IMR-90 (cell line): ENCODE data around the gene ASAP2. TPM values are rescaled to one million over a fixed set of nuclear protein-coding genes. Genes with fewer than 3 reads are reported as not detected.

Experiments
- ATAC-seq: fragments of 200-7000 bp; cut with Tn5 transposase; 2 replicates; pipeline ENCODE4 v1.9.1; 2020; ENCODE audit warnings: low read depth, mild to moderate bottlenecking, moderate library complexity
- BruUV-seq: library from RNA; stranded (reverse); fragments of 400-500 nt; replicated peaks from 2 replicates; lab custom pipeline; 2021; lab: Mats Ljungman, UMichigan
- CTCF ChIA-PET: fragments of 300-600 bp; formaldehyde crosslinking; extraction: SDS; loops from one replicate; lab custom pipeline; 2021; ENCODE audit warnings: antibody characterized with exemption; lab: Yijun Ruan, JAX
- POLR2A ChIA-PET: fragments of 300-600 bp; sonication (Branson Sonifier 250); formaldehyde crosslinking; loops from one replicate; lab custom pipeline; 2022; ENCODE audit warnings: antibody characterized with exemption; ENCODE audit not compliant: unreplicated experiment; lab: Charles Lee
- DNase-seq: peaks from one replicate; pipeline ENCODE4 v3.0.0; 2013
- H2AFZ ChIP-seq: replicated peaks from 2 replicates; pipeline ENCODE3; 2013; ENCODE audit warnings: low read length, mild to moderate bottlenecking; ENCODE audit not compliant: poor library complexity
- H2AK5ac ChIP-seq: 2 replicates; pipeline ENCODE4 v1.6.1; 2013; ENCODE audit warnings: low read depth, low read length, inconsistent platforms
- H2AK9ac ChIP-seq: replicated peaks from 2 replicates; pipeline ENCODE3; 2013; ENCODE audit warnings: mild to moderate bottlenecking, low read depth, low read length, moderate library complexity; ENCODE audit not compliant: poor library complexity
- H2BK120ac ChIP-seq: 2 replicates; pipeline ENCODE4 v1.6.1; 2013; ENCODE audit warnings: low read depth, low read length, inconsistent platforms
- H2BK15ac ChIP-seq: 3 replicates; pipeline ENCODE4 v1.6.1; 2013; ENCODE audit warnings: low read depth, low read length, inconsistent platforms
- H2BK20ac ChIP-seq: 2 replicates; pipeline ENCODE4 v1.6.1; 2013; ENCODE audit warnings: low read depth, mild to moderate bottlenecking, inconsistent platforms, low read length, moderate library complexity
- H2BK5ac ChIP-seq: 2 replicates; pipeline ENCODE4 v1.6.1; 2013; ENCODE audit warnings: mild to moderate bottlenecking, low read depth, low read length, inconsistent platforms; ENCODE audit not compliant: poor library complexity, severe bottlenecking
- H3K14ac ChIP-seq: replicated peaks from 2 replicates; pipeline ENCODE4 v1.6.1; 2013; ENCODE audit warnings: low read depth, low read length, inconsistent platforms
- H3K18ac ChIP-seq: 2 replicates; pipeline ENCODE4 v1.6.1; 2013; ENCODE audit warnings: low read depth, low read length, control low read depth
- H3K23ac ChIP-seq: 2 replicates; pipeline ENCODE4 v1.6.1; 2013; ENCODE audit warnings: low read depth, low read length, inconsistent platforms
- H3K27ac ChIP-seq: 2 replicates; pipeline ENCODE4 v1.5.1; 2013; ENCODE audit warnings: mild to moderate bottlenecking, control low read depth, low read length; ENCODE audit not compliant: insufficient read depth
- H3K27me3 ChIP-seq: 2 replicates; pipeline ENCODE4 v1.6.1; 2013; ENCODE audit warnings: low read length; ENCODE audit not compliant: control insufficient read depth, insufficient read depth
- H3K36me3 ChIP-seq: 2 replicates; pipeline ENCODE4 v1.6.1; 2013; ENCODE audit warnings: low read length, mixed read lengths; ENCODE audit not compliant: control insufficient read depth, insufficient read depth
- H3K4ac ChIP-seq: 2 replicates; pipeline ENCODE4 v1.6.1; 2013; ENCODE audit warnings: low read depth, low read length, inconsistent platforms
- H3K4me1 ChIP-seq: 2 replicates; pipeline ENCODE4 v1.6.1; 2013; ENCODE audit warnings: low read length, mixed read lengths; ENCODE audit not compliant: control insufficient read depth, insufficient read depth
- H3K4me2 ChIP-seq: 2 replicates; pipeline ENCODE4 v1.6.1; 2013; ENCODE audit warnings: low read depth, mild to moderate bottlenecking, control low read depth, low read length, moderate library complexity
- H3K4me3 ChIP-seq: 2 replicates; pipeline ENCODE4 v1.5.1; 2013; ENCODE audit warnings: low read depth, mild to moderate bottlenecking, control low read depth, low read length, moderate library complexity; ENCODE audit not compliant: insufficient read depth
- H3K56ac ChIP-seq: 2 replicates; pipeline ENCODE4 v1.6.1; 2013; ENCODE audit warnings: low read length, inconsistent platforms; ENCODE audit not compliant: insufficient read depth; ENCODE audit errors: extremely low read depth
- H3K79me1 ChIP-seq, 2 experiments: 2 replicates each; pipeline ENCODE4 v1.6.1; 2013; ENCODE audit warnings: low read length in 2 of 2, inconsistent platforms in 1 of 2, low read depth in 1 of 2
- H3K9ac ChIP-seq: 2 replicates; pipeline ENCODE4 v1.6.1; 2013; ENCODE audit warnings: low read depth, low read length, control low read depth
- H3K9me1 ChIP-seq: 2 replicates; pipeline ENCODE4 v1.6.1; 2013; ENCODE audit warnings: low read length, inconsistent platforms; ENCODE audit not compliant: insufficient read depth
- H3K9me3 ChIP-seq: 2 replicates; pipeline ENCODE4 v1.6.1; 2013; ENCODE audit warnings: low read length; ENCODE audit not compliant: control insufficient read depth, insufficient read depth
- H4K20me1 ChIP-seq: 2 replicates; pipeline ENCODE4 v1.6.1; 2013; ENCODE audit warnings: low read length, inconsistent platforms; ENCODE audit not compliant: insufficient read depth
- H4K5ac ChIP-seq: 2 replicates; pipeline ENCODE4 v1.6.1; 2013; ENCODE audit warnings: mild to moderate bottlenecking, low read depth, low read length, control low read depth
- H4K8ac ChIP-seq, 2 experiments: 2 replicates each; pipeline ENCODE4 v1.6.1; 2013; ENCODE audit warnings: low read depth in 2 of 2, low read length in 2 of 2, control low read depth in 1 of 2, inconsistent platforms in 1 of 2
- H4K91ac ChIP-seq: 2 replicates; pipeline ENCODE4 v1.6.1; 2013; ENCODE audit warnings: low read depth, low read length, inconsistent platforms; ENCODE audit not compliant: insufficient read depth
- CHD1 ChIP-seq: IDR thresholded peaks from 2 replicates; pipeline ENCODE4 v1.6.1; 2012; ENCODE audit warnings: low read depth, low read length, improper control_type of control experiment
- ELK1 ChIP-seq: fragments of 150-350 bp; IDR thresholded peaks from 2 replicates; pipeline ENCODE4 v1.6.1; 2016; ENCODE audit warnings: low read depth, mild to moderate bottlenecking, low read length, moderate library complexity, borderline replicate concordance
- FOS ChIP-seq: fragments of 150-350 bp; IDR thresholded peaks from 2 replicates; pipeline ENCODE4 v1.6.1; 2016; ENCODE audit warnings: low read depth, low read length
- MAFK ChIP-seq: IDR thresholded peaks from 2 replicates; pipeline ENCODE4 v1.6.1; 2012; ENCODE audit warnings: low read depth, low read length, improper control_type of control experiment
- MAZ ChIP-seq: IDR thresholded peaks from 2 replicates; pipeline ENCODE4 v1.6.1; 2012; ENCODE audit warnings: low read depth, mild to moderate bottlenecking, low read length, improper control_type of control experiment, moderate library complexity, borderline replicate concordance
- MXI1 ChIP-seq: IDR thresholded peaks from 2 replicates; pipeline ENCODE4 v1.6.1; 2012; ENCODE audit warnings: low read depth, mild to moderate bottlenecking, low read length, moderate library complexity, borderline replicate concordance
- NFE2L2 ChIP-seq: fragments of 150-350 bp; IDR thresholded peaks from 2 replicates; pipeline ENCODE4 v1.6.1; 2016; ENCODE audit warnings: low read depth, mild to moderate bottlenecking, low read length
- POLR2A ChIP-seq: IDR thresholded peaks from 2 replicates; pipeline ENCODE4 v1.6.1; 2012; ENCODE audit warnings: mild to moderate bottlenecking, low read depth, low read length
- RAD21 ChIP-seq: IDR thresholded peaks from 2 replicates; pipeline ENCODE4 v1.6.1; 2012; ENCODE audit warnings: low read length, improper control_type of control experiment
- RCOR1 ChIP-seq: IDR thresholded peaks from 2 replicates; pipeline ENCODE4 v1.6.1; 2012; ENCODE audit warnings: mild to moderate bottlenecking, low read length, improper control_type of control experiment; ENCODE audit not compliant: insufficient replicate concordance
- SMC3 ChIP-seq: fragments of 150-350 bp; IDR thresholded peaks from 2 replicates; pipeline ENCODE4 v1.6.1; 2016; ENCODE audit warnings: low read depth, mild to moderate bottlenecking, antibody characterized with exemption, low read length, moderate library complexity
- USF2 ChIP-seq: fragments of 150-350 bp; IDR thresholded peaks from 2 replicates; pipeline ENCODE4 v1.6.1; 2017; ENCODE audit warnings: mild to moderate bottlenecking, antibody characterized with exemption, low read length, low read depth
- WGBS, 2 experiments: methylation state at CpG; one replicate each; pipeline versions ENCODE4 v1.1.5 to v1.1.7; 2013; ENCODE audit warnings: missing lambda C conversion rate in 2 of 2; ENCODE audit not compliant: insufficient read length in 1 of 2; ENCODE audit errors: extremely low coverage in 2 of 2; 5-methylcytosine and 5-hydroxymethylcytosine counted together
- dilution Hi-C: fragments of 300-500 bp; cut with HindIII; formaldehyde crosslinking; loops from one replicate; pipeline ENCODE4 v1.14.3; 2018; ENCODE audit warnings: low sequenced_read_pairs; ENCODE audit not compliant: unreplicated experiment
- in situ Hi-C: fragments of 300-500 bp; cut with MboI; formaldehyde crosslinking; loops from 3 replicates; pipeline ENCODE4 v1.14.3; 2019; ENCODE audit warnings: low sequenced_read_pairs, inconsistent platforms, mixed read lengths
- intact Hi-C: fragments of 100-400 bp; cut with micrococcal nuclease; formaldehyde crosslinking; loops from 2 replicates; pipeline ENCODE4 v1.10.0; 2022
- polyA plus RNA-seq, 3 experiments: library from polyadenylated mRNA; depleted of rRNA; stranded (reverse); fragments of >200 nt; gene quantifications; 2 replicates each; pipeline ENCODE4 v1.2.3, GENCODE V29; 2012; ENCODE audit warnings: low replicate concordance in 1 of 3
- total RNA-seq: library from RNA; depleted of rRNA; stranded (reverse); fragments of >200 nt; gene quantifications from 2 replicates; pipeline ENCODE4 v1.2.3, GENCODE V29; 2012
- TF ChIP-seq, protein P1 (sequence below): conservative IDR thresholded peaks from 2 replicates; pipeline ENCODE4 v1.5.1; 2012; ENCODE audit warnings: mild to moderate bottlenecking, low read depth, low read length, improper control_type of control experiment

The ASAP2 gene
- total and polyA plus RNA-seq, 2 of the 4 experiments (the other 2 are of a cell fraction): 19.7 to 28.1 TPM

DNA sequence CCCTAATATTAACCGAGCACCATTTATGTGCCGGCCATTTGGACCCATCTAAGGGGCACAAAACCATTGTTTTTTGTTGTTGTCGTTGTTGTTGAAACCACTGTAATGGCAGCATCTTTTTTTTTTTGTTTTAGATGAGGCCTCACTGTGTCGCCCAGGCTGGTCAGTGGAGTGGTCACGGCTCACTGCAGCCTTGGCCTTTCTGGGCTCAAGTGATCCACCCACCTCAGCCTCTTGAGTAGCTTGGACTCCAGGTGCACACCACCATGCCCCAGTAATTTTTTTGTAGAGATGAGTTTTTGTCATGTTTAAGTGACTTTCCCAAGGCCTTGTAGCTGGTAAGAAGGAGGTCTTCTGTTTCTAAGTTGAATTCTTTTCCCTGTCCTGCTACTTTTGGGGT is 33.0 kb downstream of the ASAP2 start:
- H3K23ac ChIP-seq: no peak overlapping the region
- H3K9me3 ChIP-seq: no peaks in the 10 kb centered on the region
- no TSS peak for BruUV-seq
- no peaks in the 10 kb centered on the region; the same call in 1 of the 2 replicates for H3K36me3 ChIP-seq
- CTCF ChIA-PET: no interaction called here
- ATAC-seq (no peak), DNase-seq (no peak)
- WGBS, 2 experiments: 100% methylated on average over 1 of the region's 5 CpGs; no CpG with 5 or more reads in 1 of the 2 experiments
- peaks cover 7% of the 10 kb centered on the region for H4K20me1 ChIP-seq
- H3K79me1 ChIP-seq: peaks cover 45 to 85% of the 10 kb centered on the region in 2 experiments
- H4K8ac ChIP-seq: no peak overlapping the region
- H2AK5ac ChIP-seq: no peak overlapping the region
- H3K4me1 ChIP-seq: peaks cover 25% of the 10 kb centered on the region
- no peaks in the 10 kb centered on the region for H3K27me3 ChIP-seq
- H3K9me1 ChIP-seq: peaks cover 31% of the 10 kb centered on the region
- intact Hi-C loops: no loop called here
- no peak overlapping the region for H3K4me3 ChIP-seq
- peak overlapping the region; percentile 18; the same call in 1 of the 2 replicates for H2BK20ac ChIP-seq
- in situ Hi-C loops: no loop called here
- H3K18ac ChIP-seq: no peak overlapping the region
- dilution Hi-C loops: no loop called here
- no peak overlapping the region for H3K4ac ChIP-seq
- H4K91ac ChIP-seq: no peak overlapping the region
- H2BK5ac ChIP-seq: no peak overlapping the region
- no peak overlapping the region for H2AK9ac ChIP-seq
- H3K14ac ChIP-seq: no peak overlapping the region
- TF ChIP-seq USF2 (no peak), ELK1 (no peak), MXI1 (no peak), RAD21 (no peak), MAZ (no peak), POLR2A (no peak), NFE2L2 (no peak), FOS (no peak), MAFK (no peak), CHD1 (no peak), RCOR1 (no peak), SMC3 (no peak)
- TF ChIP-seq, protein P1, sequence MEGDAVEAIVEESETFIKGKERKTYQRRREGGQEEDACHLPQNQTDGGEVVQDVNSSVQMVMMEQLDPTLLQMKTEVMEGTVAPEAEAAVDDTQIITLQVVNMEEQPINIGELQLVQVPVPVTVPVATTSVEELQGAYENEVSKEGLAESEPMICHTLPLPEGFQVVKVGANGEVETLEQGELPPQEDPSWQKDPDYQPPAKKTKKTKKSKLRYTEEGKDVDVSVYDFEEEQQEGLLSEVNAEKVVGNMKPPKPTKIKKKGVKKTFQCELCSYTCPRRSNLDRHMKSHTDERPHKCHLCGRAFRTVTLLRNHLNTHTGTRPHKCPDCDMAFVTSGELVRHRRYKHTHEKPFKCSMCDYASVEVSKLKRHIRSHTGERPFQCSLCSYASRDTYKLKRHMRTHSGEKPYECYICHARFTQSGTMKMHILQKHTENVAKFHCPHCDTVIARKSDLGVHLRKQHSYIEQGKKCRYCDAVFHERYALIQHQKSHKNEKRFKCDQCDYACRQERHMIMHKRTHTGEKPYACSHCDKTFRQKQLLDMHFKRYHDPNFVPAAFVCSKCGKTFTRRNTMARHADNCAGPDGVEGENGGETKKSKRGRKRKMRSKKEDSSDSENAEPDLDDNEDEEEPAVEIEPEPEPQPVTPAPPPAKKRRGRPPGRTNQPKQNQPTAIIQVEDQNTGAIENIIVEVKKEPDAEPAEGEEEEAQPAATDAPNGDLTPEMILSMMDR: no peak
- H3K27ac ChIP-seq: no peak overlapping the region
- H2AFZ ChIP-seq: no peak overlapping the region
- H3K56ac ChIP-seq: no peak overlapping the region
- no peak overlapping the region for H2BK120ac ChIP-seq
- peak overlapping the region; percentile 9; the same call in 1 of the 3 replicates for H2BK15ac ChIP-seq
- no peak overlapping the region for H4K5ac ChIP-seq
- no peak overlapping the region for H3K9ac ChIP-seq
- POLR2A ChIA-PET: interaction anchor here (0.7 kb wide), 1 partner anchor 8 kb away, joined by 5 read pairs; no protein-coding TSS in a partner anchor
- no peak overlapping the region for H3K4me2 ChIP-seq
